H1 (cell line): ENCODE data around the gene TGFBI. TPM values are rescaled to one million over a fixed set of nuclear protein-coding genes. Genes with fewer than 3 reads are reported as not detected.

Experiments
- CHD1 ChIP-seq: IDR thresholded peaks from 2 replicates; pipeline ENCODE4 v1.6.1; 2012; ENCODE audit warnings: low read depth, low read length, improper control_type of control experiment
- CREB1 ChIP-seq: IDR thresholded peaks from 2 replicates; pipeline ENCODE4 v1.6.1; 2012; ENCODE audit warnings: inconsistent platforms
- EP300 ChIP-seq, 2 experiments: IDR thresholded peaks; 1 replicate in 1 of 2; 2 replicates in 1 of 2; pipeline ENCODE4 v1.6.1; 2011 to 2012; ENCODE audit warnings: low read depth in 2 of 2, low read length in 2 of 2, mild to moderate bottlenecking in 2 of 2, borderline replicate concordance in 1 of 2, inconsistent platforms in 1 of 2, moderate library complexity in 1 of 2
- TCF12 ChIP-seq: IDR thresholded peaks from 2 replicates; pipeline ENCODE4 v1.6.1; 2011; ENCODE audit warnings: low read depth, mild to moderate bottlenecking, low read length
- YY1 ChIP-seq: IDR thresholded peaks from 2 replicates; pipeline ENCODE4 v1.6.1; 2011; ENCODE audit warnings: low read depth, mild to moderate bottlenecking, low read length
- polyA plus RNA-seq, 7 experiments: library from polyadenylated mRNA; depleted of rRNA in 3 of 7; stranded (reverse) in 5 of 7; unstranded in 2 of 7; fragments of >200 nt in 5 of 7; fragments of 200-250 nt in 2 of 7; gene quantifications; 1 replicate in 5 of 7; 2 replicates in 1 of 7; 4 replicates in 1 of 7; pipeline versions ENCODE4 v1.2.1 to v1.2.3, GENCODE V29; 2011 to 2013; ENCODE audit warnings: missing spikeins in 2 of 7, mixed read lengths in 2 of 7
- total RNA-seq: library from RNA; stranded (reverse); fragmentation: NEBNext Ultra II Directional; extraction: Animal tissue kit (Norgen Biotek cat#: 25700); gene quantifications from 2 replicates; pipeline ENCODE4 v1.2.1, GENCODE V29; 2021
- TF ChIP-seq, protein P1 (sequence below), 3 experiments: IDR thresholded peaks; 1 replicate in 2 of 3; 2 replicates in 1 of 3; pipeline versions ENCODE4 v1.5.1 to v1.6.1; 2011; ENCODE audit warnings: low read length in 3 of 3, mild to moderate bottlenecking in 3 of 3, inconsistent platforms in 2 of 3, low read depth in 1 of 3, moderate library complexity in 1 of 3; ENCODE audit not compliant: insufficient read depth in 1 of 3; ENCODE audit errors: control extremely low read depth in 1 of 3

TGFBI gene
- total and polyA plus RNA-seq, 2 of the 8 experiments (the other 6 are each of a cell fraction or from before 2014, with no cell fraction given), result 6.0 to 8.5 TPM

DNA sequence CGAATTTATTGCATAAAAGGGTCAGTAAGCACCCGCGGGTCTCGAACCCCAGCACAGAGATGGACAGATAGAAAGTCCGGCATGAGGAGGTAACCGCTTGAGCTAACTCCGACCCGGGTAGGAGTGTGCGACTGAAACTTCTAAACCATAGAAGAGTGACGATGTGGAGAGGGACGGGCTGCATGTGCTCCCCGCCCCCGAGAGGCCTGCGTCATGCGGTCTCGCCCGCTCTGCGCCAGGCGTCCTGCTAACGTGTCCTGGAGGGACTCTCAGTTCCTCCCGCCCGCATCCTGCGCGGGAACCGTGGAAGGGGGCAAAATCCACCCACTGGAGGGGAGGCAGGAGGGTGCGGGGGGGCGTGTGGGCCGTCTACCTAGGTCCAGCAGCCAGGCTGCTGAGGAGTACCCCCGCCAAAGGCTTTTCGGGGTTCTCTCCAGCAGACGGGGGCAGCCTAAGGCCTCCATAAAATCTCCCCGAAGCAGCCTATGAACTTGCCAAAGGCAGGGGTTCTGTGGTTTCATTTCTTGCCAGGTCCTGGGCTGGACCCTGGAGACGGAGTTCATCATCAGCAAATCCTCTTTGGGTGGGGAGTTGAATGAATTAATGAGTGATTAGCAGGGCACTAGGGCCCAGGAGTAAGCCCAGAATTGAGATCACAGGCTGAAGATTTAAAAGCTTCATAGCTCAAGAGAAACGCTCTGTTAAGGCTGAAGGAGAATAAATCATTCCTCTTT is 51.9 kb downstream of the TGFBI start (continued):
- TF ChIP-seq, protein P1, sequence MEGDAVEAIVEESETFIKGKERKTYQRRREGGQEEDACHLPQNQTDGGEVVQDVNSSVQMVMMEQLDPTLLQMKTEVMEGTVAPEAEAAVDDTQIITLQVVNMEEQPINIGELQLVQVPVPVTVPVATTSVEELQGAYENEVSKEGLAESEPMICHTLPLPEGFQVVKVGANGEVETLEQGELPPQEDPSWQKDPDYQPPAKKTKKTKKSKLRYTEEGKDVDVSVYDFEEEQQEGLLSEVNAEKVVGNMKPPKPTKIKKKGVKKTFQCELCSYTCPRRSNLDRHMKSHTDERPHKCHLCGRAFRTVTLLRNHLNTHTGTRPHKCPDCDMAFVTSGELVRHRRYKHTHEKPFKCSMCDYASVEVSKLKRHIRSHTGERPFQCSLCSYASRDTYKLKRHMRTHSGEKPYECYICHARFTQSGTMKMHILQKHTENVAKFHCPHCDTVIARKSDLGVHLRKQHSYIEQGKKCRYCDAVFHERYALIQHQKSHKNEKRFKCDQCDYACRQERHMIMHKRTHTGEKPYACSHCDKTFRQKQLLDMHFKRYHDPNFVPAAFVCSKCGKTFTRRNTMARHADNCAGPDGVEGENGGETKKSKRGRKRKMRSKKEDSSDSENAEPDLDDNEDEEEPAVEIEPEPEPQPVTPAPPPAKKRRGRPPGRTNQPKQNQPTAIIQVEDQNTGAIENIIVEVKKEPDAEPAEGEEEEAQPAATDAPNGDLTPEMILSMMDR (IDR thresholded peaks at IDR 0.05; ENCODE audit: control extremely low read depth in 1 of 3, insufficient read depth in 1 of 3, low read depth in 1 of 3, low read length in 3 of 3), result no peak
- TF ChIP-seq EP300 (IDR thresholded peaks at IDR 0.05; ENCODE audit: borderline replicate concordance in 1 of 2, low read depth in 2 of 2, low read length in 2 of 2) (no peak), CHD1 (no peak), CREB1 (peak; percentile 85), TCF12 (no peak), YY1 (no peak)
